ENCODE data around the gene SCGB1A1. TPM values are rescaled to one million over a fixed set of nuclear protein-coding genes. Genes with fewer than 3 reads are reported as not detected.

The SCGB1A1 gene
- total RNA-seq, 1 donor from 2014 or later, result not detected

GRCh38 chr11:62393735-62394134 is 25.1 kb upstream of the SCGB1A1 start:
- Mint-ChIP-seq H3K4me1 (peaks cover 59% of the 10 kb centered on the region), H3K27ac (peak overlapping the region; percentile 64), H3K4me3 (no peak overlapping the region), H3K27me3 (ENCODE audit: low read depth) (no peaks in the 10 kb centered on the region), H3K9me3 (no peaks in the 10 kb centered on the region), H3K36me3 (no peaks in the 10 kb centered on the region)
- DNase-seq (ENCODE audit: low spot score in 2 of 2, unreplicated experiment in 2 of 2), result no peak
- TF ChIP-seq CTCF (IDR thresholded peaks at IDR 0.05; ENCODE audit: unreplicated experiment), result no peak

DNA sequence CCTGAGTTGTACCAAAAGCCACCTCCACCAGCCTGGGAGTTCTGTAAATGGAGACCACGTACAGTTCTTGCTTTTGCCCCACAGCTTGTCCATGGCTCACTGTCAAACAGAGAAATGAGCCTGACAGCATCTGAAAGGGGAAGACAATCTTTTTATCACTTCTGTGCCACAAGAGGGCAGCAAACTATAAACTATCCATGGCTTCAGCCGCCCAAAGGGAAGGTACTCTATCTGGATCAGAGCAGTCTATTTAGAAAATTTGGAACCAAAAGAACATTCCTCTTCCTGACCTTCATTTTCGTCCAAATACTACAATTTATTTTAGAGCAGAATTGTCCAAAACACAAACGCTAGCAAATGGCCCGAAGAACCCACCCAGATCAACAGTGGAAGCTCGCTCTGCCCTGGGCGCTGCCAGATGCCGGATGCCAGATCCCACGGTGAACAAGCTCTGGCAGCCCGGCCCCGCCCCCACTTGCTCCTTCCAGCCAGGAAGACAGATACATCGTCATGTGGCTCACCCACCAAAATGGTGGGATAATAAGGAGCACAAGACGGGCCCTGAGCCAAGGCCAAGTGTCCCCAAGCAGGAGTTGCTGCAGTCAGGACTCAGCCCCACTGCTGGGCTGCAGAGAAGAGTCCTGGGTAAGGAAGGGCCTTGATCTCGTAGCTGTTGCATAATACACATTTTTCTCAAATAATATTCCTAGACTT is 23.9 kb upstream of the SCGB1A1 start:
- H3K4me1 Mint-ChIP-seq, result peaks cover 62% of the 10 kb centered on the region
- DNase-seq (ENCODE audit: low spot score in 2 of 2, unreplicated experiment in 2 of 2), result peak in 1 of 2 experiments; percentile 73
- peak overlapping the region; percentile 97 for H3K27ac Mint-ChIP-seq
- TF ChIP-seq CTCF (IDR thresholded peaks at IDR 0.05; ENCODE audit: unreplicated experiment), result peak; percentile 81
- H3K9me3 Mint-ChIP-seq, result no peaks in the 10 kb centered on the region
- H3K4me3 Mint-ChIP-seq, result peak overlapping the region; percentile 70
- H3K36me3 Mint-ChIP-seq, result no peaks in the 10 kb centered on the region
- H3K27me3 Mint-ChIP-seq (ENCODE audit: low read depth), result no peaks in the 10 kb centered on the region

GRCh38 chr11:62395885-62396551 is 22.8 kb upstream of the SCGB1A1 start:
- peaks cover 72% of the 10 kb centered on the region for H3K4me1 Mint-ChIP-seq
- no peaks in the 10 kb centered on the region for H3K27me3 Mint-ChIP-seq (ENCODE audit: low read depth)
- peak overlapping the region; percentile 94 for H3K27ac Mint-ChIP-seq
- DNase-seq (ENCODE audit: low spot score in 2 of 2, unreplicated experiment in 2 of 2), result no peak
- H3K4me3 Mint-ChIP-seq, result no peak overlapping the region
- no peak for TF ChIP-seq CTCF (IDR thresholded peaks at IDR 0.05; ENCODE audit: unreplicated experiment)
- H3K36me3 Mint-ChIP-seq, result no peaks in the 10 kb centered on the region
- no peaks in the 10 kb centered on the region for H3K9me3 Mint-ChIP-seq

- TF ChIP-seq CTCF (IDR thresholded peaks at IDR 0.05; ENCODE audit: unreplicated experiment), result no peak
- peak overlapping the region; percentile 93 for H3K27ac Mint-ChIP-seq
- no peaks in the 10 kb centered on the region for H3K36me3 Mint-ChIP-seq
- H3K27me3 Mint-ChIP-seq (ENCODE audit: low read depth), result no peaks in the 10 kb centered on the region
- no peak for DNase-seq (ENCODE audit: low spot score in 2 of 2, unreplicated experiment in 2 of 2)
- no peaks in the 10 kb centered on the region for H3K9me3 Mint-ChIP-seq
- peaks cover 86% of the 10 kb centered on the region for H3K4me1 Mint-ChIP-seq
- H3K4me3 Mint-ChIP-seq, result peak overlapping the region; percentile 11
Measured at GRCh38 chr11:62398011-62398994, 20.5 kb upstream of the SCGB1A1 start.

DNA sequence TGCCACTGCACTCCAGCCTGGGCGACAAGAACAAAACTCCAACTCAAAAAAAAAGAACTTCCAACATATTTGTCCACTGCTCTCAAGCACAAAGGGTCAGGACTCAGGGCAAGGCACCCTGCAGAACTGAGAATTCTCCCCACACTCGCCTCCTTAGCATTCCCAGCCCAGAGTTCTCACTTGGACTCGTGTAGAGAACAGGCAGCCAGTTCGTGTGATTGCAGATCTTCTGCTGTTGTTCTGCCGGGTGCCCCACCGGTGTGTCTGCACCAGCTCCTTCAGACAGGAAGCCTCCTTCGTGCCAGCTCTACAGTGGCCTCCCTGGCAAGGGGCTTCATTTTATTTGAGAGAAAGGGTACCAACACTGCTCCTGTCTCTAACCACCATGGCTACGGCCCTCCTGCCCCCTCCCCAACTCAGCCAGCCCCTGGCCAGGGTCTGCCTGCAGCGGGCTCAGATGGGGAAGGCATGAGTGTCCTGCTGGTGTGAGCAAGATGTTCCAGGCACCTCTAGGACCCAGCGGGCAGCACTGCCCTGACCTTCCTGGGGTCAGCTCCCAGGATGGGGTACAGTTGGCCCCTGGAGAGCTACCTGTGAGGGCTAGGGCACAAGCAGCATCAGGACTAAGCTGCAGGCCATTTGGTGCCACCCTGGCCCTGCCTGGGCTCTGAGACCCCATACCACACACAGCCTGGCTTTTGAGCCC is 19.5 kb upstream of the SCGB1A1 start:
- peaks cover 86% of the 10 kb centered on the region for H3K4me1 Mint-ChIP-seq
- no peak overlapping the region for H3K4me3 Mint-ChIP-seq
- H3K27me3 Mint-ChIP-seq (ENCODE audit: low read depth), result no peaks in the 10 kb centered on the region
- no peaks in the 10 kb centered on the region for H3K36me3 Mint-ChIP-seq
- no peaks in the 10 kb centered on the region for H3K9me3 Mint-ChIP-seq
- no peak for TF ChIP-seq CTCF (IDR thresholded peaks at IDR 0.05; ENCODE audit: unreplicated experiment)
- DNase-seq (ENCODE audit: low spot score in 2 of 2, unreplicated experiment in 2 of 2), result no peak
- peak overlapping the region; percentile 93 for H3K27ac Mint-ChIP-seq
